Lung (tissue), 12 donors: ENCODE results near the gene KIAA0232. TPM values are rescaled to one million over a fixed set of nuclear protein-coding genes. Genes with fewer than 3 reads are reported as not detected.
"Not testable (repeated sequence)": the region's sequence is repeated elsewhere in the genome, so short reads cannot be mapped to it uniquely, and the experiment has no call there.

Experiments
- ATAC-seq: fragments of 200-7000 bp; cut with Tn5 transposase; one replicate; pipeline ENCODE4 v1.9.1; 2020; ENCODE audit warnings: moderate number of reproducible peaks; ENCODE audit not compliant: insufficient read depth, low FRiP score
- DNase-seq, 3 donors: peaks; one replicate each; pipeline ENCODE4 v3.0.0-alpha.2; 2013 to 2017
- H3K27ac ChIP-seq, 2 donors: one replicate each; pipeline ENCODE4 v1.5.1; 2013; ENCODE audit warnings: mild to moderate bottlenecking in 2 of 2, moderate library complexity in 2 of 2, control low read depth in 1 of 2, inconsistent platforms in 1 of 2, low read depth in 1 of 2, low read length in 1 of 2
- H3K27me3 ChIP-seq, 3 donors: one replicate each; pipeline ENCODE4 v1.5.1; 2013; ENCODE audit warnings: low read length in 2 of 3; ENCODE audit not compliant: control insufficient read depth in 3 of 3, insufficient read depth in 3 of 3
- H3K36me3 ChIP-seq, 4 donors: one replicate each; pipeline ENCODE4 v1.5.1; 2013; ENCODE audit warnings: low read length in 4 of 4, mild to moderate bottlenecking in 1 of 4, moderate library complexity in 1 of 4; ENCODE audit not compliant: control insufficient read depth in 4 of 4, insufficient read depth in 4 of 4
- H3K4me1 ChIP-seq, 5 donors: one replicate each; pipeline ENCODE4 v1.5.1; 2013; ENCODE audit warnings: low read length in 5 of 5, mild to moderate bottlenecking in 2 of 5, moderate library complexity in 1 of 5; ENCODE audit not compliant: control insufficient read depth in 5 of 5, insufficient read depth in 5 of 5
- H3K4me3 ChIP-seq: one replicate; pipeline ENCODE4 v1.5.1; 2013; ENCODE audit warnings: mild to moderate bottlenecking, control low read depth, moderate library complexity
- H3K9ac ChIP-seq, 2 donors: one replicate each; pipeline ENCODE4 v1.5.1; 2013; ENCODE audit warnings: low read length in 2 of 2, control low read depth in 1 of 2; ENCODE audit not compliant: insufficient read depth in 1 of 2
- H3K9me3 ChIP-seq, 4 donors: one replicate each; pipeline ENCODE4 v1.5.1; 2013; ENCODE audit warnings: low read length in 3 of 4, mild to moderate bottlenecking in 1 of 4, moderate library complexity in 1 of 4; ENCODE audit not compliant: control insufficient read depth in 4 of 4, insufficient read depth in 3 of 4
- CTCF ChIP-seq: IDR thresholded peaks from 2 replicates; pipeline ENCODE4 v1.5.1; 2012; ENCODE audit warnings: mild to moderate bottlenecking; ENCODE audit errors: control extremely low read depth, extremely low read depth
- WGBS, 2 donors: extraction: QIAGEN DNeasy Blood & Tissue Kit; methylation state at CpG; one replicate each; pipeline ENCODE4 v1.1.7; 2013; 5-methylcytosine and 5-hydroxymethylcytosine counted together
- polyA plus RNA-seq, 2 donors: library from polyadenylated mRNA; stranded (reverse); fragments of 200-250 nt; gene quantifications; one replicate each; pipeline ENCODE4 v1.2.1, GENCODE V29; 2013
- total RNA-seq, 2 donors: library from RNA; depleted of rRNA in 1 of 2; stranded (reverse); fragments of >200 nt in 1 of 2; gene quantifications; one replicate each; pipeline ENCODE4 v1.2.1, GENCODE V29; 2014 to 2021
- donor health status: control.
- donor health status: control.
- donor health status: Bipolar disorder and iron deficiency.
- donor health status: healthy.
- donor health status: DM: yes; HTN: yes; CAD: no.

Gene KIAA0232
- total and polyA plus RNA-seq, 4 donors = 6.8 to 34.6 (median 18.7) TPM

GRCh38 chr4:6889101-6889735 is 106.7 kb downstream of the KIAA0232 start:
- WGBS, 2 donors = 75 to 86% methylated on average over 37 of the region's 37 CpGs
- no peak for ATAC-seq
- H3K4me1 ChIP-seq = peaks cover 0 to 14% (median 4%) of the 10 kb centered on the region in 5 donors
- DNase-seq = no peak
- H3K4me3 ChIP-seq = no peak overlapping the region
- H3K27ac ChIP-seq = no peak overlapping the region
- no peaks in the 10 kb centered on the region for H3K27me3 ChIP-seq
- no peaks in the 10 kb centered on the region for H3K36me3 ChIP-seq
- H3K9me3 ChIP-seq = no peaks in the 10 kb centered on the region
- no peak for TF ChIP-seq CTCF
- no peak overlapping the region for H3K9ac ChIP-seq

DNA sequence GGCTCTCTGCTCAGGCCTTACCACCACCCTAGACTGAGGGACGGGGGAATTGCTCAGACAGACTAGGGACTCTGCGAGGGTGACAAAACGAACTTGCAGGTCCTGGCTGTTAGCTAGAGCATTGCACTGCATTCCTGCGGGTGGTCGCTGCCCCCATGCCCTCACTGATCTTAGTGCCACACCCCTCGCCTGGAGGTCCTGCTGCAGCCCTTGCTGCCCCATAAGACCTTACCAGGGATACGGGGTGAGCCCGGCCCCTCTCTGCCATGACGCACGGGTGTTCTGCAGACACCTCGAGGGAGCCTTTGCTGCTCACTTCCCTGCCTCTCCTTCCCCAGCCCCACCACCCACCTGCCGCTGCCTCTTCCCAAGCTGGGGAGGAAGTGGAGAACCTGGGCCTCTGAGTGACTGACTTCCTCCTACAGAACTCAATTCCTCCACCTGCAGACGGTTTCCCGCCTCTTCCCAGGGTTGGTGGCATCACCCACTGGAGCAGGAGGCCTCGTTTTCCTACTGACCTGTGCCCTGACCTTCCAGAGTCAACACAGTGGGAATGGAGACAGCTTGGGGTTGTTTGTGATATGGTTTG is 107.3 kb downstream of the KIAA0232 start:
- no peak overlapping the region for H3K4me3 ChIP-seq
- peaks cover 0 to 14% (median 4%) of the 10 kb centered on the region in 5 donors for H3K4me1 ChIP-seq
- no peaks in the 10 kb centered on the region for H3K9me3 ChIP-seq
- H3K36me3 ChIP-seq = no peaks in the 10 kb centered on the region
- no peak overlapping the region for H3K27ac ChIP-seq
- no peaks in the 10 kb centered on the region for H3K27me3 ChIP-seq
- DNase-seq (no peak), ATAC-seq (no peak)
- WGBS, 2 donors = 78 to 85% methylated on average over 15 of the region's 15 CpGs
- H3K9ac ChIP-seq = no peak overlapping the region
- no peak for TF ChIP-seq CTCF

GRCh38 chr4:6890358-6890757 is 107.8 kb downstream of the KIAA0232 start:
- no peaks in the 10 kb centered on the region for H3K9me3 ChIP-seq
- no peak overlapping the region for H3K4me3 ChIP-seq
- TF ChIP-seq CTCF = no peak
- H3K4me1 ChIP-seq = peaks cover 0 to 14% (median 4%) of the 10 kb centered on the region in 5 donors
- no peak overlapping the region for H3K9ac ChIP-seq
- no peak for DNase-seq
- H3K27ac ChIP-seq = no peak overlapping the region
- H3K36me3 ChIP-seq = no peaks in the 10 kb centered on the region
- ATAC-seq = no peak
- H3K27me3 ChIP-seq = no peaks in the 10 kb centered on the region
- 96 to 97% methylated on average over 3 of the region's 3 CpGs for WGBS, 2 donors

GRCh38 chr4:6890971-6891370 is 108.4 kb downstream of the KIAA0232 start:
- not testable (repeated sequence) for H3K27ac ChIP-seq

More at GRCh38 chr4:6890971-6891370, 108.4 kb downstream of the KIAA0232 start:
- peaks cover 0 to 14% (median 4%) of the 10 kb centered on the region in 5 donors for H3K4me1 ChIP-seq
- not testable (repeated sequence) for ATAC-seq, DNase-seq, H3K9ac ChIP-seq, H3K36me3 ChIP-seq, H3K9me3 ChIP-seq, H3K4me3 ChIP-seq, H3K27me3 ChIP-seq
- WGBS, 2 donors = 80 to 85% methylated on average over 9 of the region's 9 CpGs
